ENCODE measurements around the gene ADAMTS17.

ADAMTS17 gene

GRCh38 chr15:100298257-100298656 lies 43.5 kb downstream of the ADAMTS17 start:
- TF ChIP-seq, protein P1, sequence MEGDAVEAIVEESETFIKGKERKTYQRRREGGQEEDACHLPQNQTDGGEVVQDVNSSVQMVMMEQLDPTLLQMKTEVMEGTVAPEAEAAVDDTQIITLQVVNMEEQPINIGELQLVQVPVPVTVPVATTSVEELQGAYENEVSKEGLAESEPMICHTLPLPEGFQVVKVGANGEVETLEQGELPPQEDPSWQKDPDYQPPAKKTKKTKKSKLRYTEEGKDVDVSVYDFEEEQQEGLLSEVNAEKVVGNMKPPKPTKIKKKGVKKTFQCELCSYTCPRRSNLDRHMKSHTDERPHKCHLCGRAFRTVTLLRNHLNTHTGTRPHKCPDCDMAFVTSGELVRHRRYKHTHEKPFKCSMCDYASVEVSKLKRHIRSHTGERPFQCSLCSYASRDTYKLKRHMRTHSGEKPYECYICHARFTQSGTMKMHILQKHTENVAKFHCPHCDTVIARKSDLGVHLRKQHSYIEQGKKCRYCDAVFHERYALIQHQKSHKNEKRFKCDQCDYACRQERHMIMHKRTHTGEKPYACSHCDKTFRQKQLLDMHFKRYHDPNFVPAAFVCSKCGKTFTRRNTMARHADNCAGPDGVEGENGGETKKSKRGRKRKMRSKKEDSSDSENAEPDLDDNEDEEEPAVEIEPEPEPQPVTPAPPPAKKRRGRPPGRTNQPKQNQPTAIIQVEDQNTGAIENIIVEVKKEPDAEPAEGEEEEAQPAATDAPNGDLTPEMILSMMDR (IDR thresholded peaks at IDR 0.05): no peak
- no peak overlapping the region for H3K27ac Mint-ChIP-seq
- no peak overlapping the region for H3K4me3 Mint-ChIP-seq
- peaks cover 46% of the 10 kb centered on the region for H3K9me3 Mint-ChIP-seq
- peaks cover 5% of the 10 kb centered on the region for H3K36me3 Mint-ChIP-seq (ENCODE audit: low read depth)
- H3K4me1 Mint-ChIP-seq: no peaks in the 10 kb centered on the region
- DNase-seq: no peak
- peaks cover 7% of the 10 kb centered on the region for H3K27me3 Mint-ChIP-seq (ENCODE audit: low read depth, poor library complexity)

- no peak for DNase-seq
- H3K27me3 Mint-ChIP-seq (ENCODE audit: low read depth, poor library complexity): peaks cover 6% of the 10 kb centered on the region
- peaks cover 46% of the 10 kb centered on the region for H3K9me3 Mint-ChIP-seq
- no peaks in the 10 kb centered on the region for H3K4me1 Mint-ChIP-seq
- TF ChIP-seq, protein P1 (IDR thresholded peaks at IDR 0.05): no peak
- no peak overlapping the region for H3K27ac Mint-ChIP-seq
- peaks cover 5% of the 10 kb centered on the region for H3K36me3 Mint-ChIP-seq (ENCODE audit: low read depth)
- no peak overlapping the region for H3K4me3 Mint-ChIP-seq
These were observed 44.0 kb downstream of the ADAMTS17 start for GRCh38 chr15:100297812-100298211.

GRCh38 chr15:100295939-100296565 lies 45.7 kb downstream of the ADAMTS17 start:
- TF ChIP-seq, protein P1 (IDR thresholded peaks at IDR 0.05): no peak
- H3K27ac Mint-ChIP-seq: no peak overlapping the region
- DNase-seq: no peak
- no peak overlapping the region for H3K4me3 Mint-ChIP-seq
- H3K4me1 Mint-ChIP-seq: no peaks in the 10 kb centered on the region
- peaks cover 11% of the 10 kb centered on the region for H3K36me3 Mint-ChIP-seq (ENCODE audit: low read depth)
- H3K9me3 Mint-ChIP-seq: peaks cover 46% of the 10 kb centered on the region
- peaks cover 4% of the 10 kb centered on the region for H3K27me3 Mint-ChIP-seq (ENCODE audit: low read depth, poor library complexity)

- H3K4me1 Mint-ChIP-seq: no peaks in the 10 kb centered on the region
- no peak overlapping the region for H3K4me3 Mint-ChIP-seq
- DNase-seq: no peak
- TF ChIP-seq, protein P1 (IDR thresholded peaks at IDR 0.05): no peak
- H3K27me3 Mint-ChIP-seq (ENCODE audit: low read depth, poor library complexity): no peaks in the 10 kb centered on the region
- H3K27ac Mint-ChIP-seq: no peak overlapping the region
- peaks cover 34% of the 10 kb centered on the region for H3K9me3 Mint-ChIP-seq
- peaks cover 6% of the 10 kb centered on the region for H3K36me3 Mint-ChIP-seq (ENCODE audit: low read depth)
These were observed 49.8 kb downstream of the ADAMTS17 start for GRCh38 chr15:100292010-100292409.

DNA sequence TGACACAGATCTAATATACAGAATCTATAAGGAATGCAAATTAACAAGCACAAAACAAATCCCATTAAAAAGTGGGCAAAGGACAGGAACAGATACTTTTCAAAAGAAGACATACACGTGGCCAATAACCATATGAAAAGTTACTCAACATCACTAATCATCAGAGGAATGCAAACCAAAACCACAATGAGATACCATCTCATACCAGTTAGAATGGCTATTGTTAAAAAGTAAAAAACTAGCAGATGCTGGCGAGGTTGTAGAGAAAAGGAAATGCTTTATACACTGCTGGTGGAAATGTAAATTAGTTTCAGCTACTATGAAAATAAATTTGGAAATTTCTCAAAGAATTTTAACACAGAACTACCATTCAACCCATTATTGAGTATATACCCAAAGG lies 50.7 kb downstream of the ADAMTS17 start:
- TF ChIP-seq, protein P1 (IDR thresholded peaks at IDR 0.05): no peak
- Mint-ChIP-seq H3K4me3 (no peak overlapping the region), H3K36me3 (ENCODE audit: low read depth) (peaks cover 6% of the 10 kb centered on the region), H3K27me3 (ENCODE audit: low read depth, poor library complexity) (no peaks in the 10 kb centered on the region), H3K9me3 (peaks cover 38% of the 10 kb centered on the region), H3K27ac (peak overlapping the region; percentile 26), H3K4me1 (peaks cover 2% of the 10 kb centered on the region)
- DNase-seq: no peak

GRCh38 chr15:100285641-100286295 lies 56.0 kb downstream of the ADAMTS17 start:
- no peak overlapping the region for H3K27ac Mint-ChIP-seq
- no peak for DNase-seq
- H3K27me3 Mint-ChIP-seq (ENCODE audit: low read depth, poor library complexity): peaks cover 3% of the 10 kb centered on the region
- peaks cover 17% of the 10 kb centered on the region for H3K4me1 Mint-ChIP-seq
- H3K4me3 Mint-ChIP-seq: no peak overlapping the region
- TF ChIP-seq, protein P1 (IDR thresholded peaks at IDR 0.05): no peak
- H3K9me3 Mint-ChIP-seq: peaks cover 18% of the 10 kb centered on the region
- no peaks in the 10 kb centered on the region for H3K36me3 Mint-ChIP-seq (ENCODE audit: low read depth)
